ENCODE measurements around the gene RAD51B.

DNA sequence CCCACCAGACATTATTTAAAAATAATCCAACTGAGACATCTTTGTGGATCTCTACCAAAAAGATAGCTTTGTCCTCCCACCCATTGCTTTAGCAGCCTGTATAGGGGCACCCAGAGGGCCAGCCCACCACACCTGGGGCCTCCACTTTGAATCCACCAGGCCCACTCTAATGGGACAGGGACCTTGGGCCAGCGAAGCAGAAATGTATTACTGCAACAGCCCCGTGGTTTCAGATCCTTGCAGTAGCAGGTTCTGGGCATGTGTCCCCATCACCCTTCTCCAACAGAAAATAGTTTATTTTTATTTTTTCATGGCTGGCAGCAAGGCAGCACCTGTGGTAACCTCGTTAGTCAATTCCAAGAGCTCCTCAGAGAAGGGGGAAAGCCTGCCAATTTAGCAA, 754.9 kb downstream of the RAD51B start:
- no peak for TF ChIP-seq POLR2A (IDR thresholded peaks at IDR 0.05)
- TF ChIP-seq, protein P1, sequence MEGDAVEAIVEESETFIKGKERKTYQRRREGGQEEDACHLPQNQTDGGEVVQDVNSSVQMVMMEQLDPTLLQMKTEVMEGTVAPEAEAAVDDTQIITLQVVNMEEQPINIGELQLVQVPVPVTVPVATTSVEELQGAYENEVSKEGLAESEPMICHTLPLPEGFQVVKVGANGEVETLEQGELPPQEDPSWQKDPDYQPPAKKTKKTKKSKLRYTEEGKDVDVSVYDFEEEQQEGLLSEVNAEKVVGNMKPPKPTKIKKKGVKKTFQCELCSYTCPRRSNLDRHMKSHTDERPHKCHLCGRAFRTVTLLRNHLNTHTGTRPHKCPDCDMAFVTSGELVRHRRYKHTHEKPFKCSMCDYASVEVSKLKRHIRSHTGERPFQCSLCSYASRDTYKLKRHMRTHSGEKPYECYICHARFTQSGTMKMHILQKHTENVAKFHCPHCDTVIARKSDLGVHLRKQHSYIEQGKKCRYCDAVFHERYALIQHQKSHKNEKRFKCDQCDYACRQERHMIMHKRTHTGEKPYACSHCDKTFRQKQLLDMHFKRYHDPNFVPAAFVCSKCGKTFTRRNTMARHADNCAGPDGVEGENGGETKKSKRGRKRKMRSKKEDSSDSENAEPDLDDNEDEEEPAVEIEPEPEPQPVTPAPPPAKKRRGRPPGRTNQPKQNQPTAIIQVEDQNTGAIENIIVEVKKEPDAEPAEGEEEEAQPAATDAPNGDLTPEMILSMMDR (IDR thresholded peaks at IDR 0.05), result no peak
